OCI-LY1 (cell line): ENCODE measurements around the gene ANO2.

Experiments
- CTCF ChIP-seq: fragments of 200-600 bp; sonication (generic), shearing (Covaris generic); IDR thresholded peaks from 2 replicates; pipeline ENCODE4 v1.5.1; 2017; ENCODE audit warnings: mild to moderate bottlenecking, antibody characterized with exemption, low read length, moderate library complexity, mixed read lengths
- EZH2 ChIP-seq: fragments of 200-600 bp; sonication (generic), shearing (Covaris generic); IDR thresholded peaks from 2 replicates; pipeline ENCODE4 v1.8.0; 2017; ENCODE audit warnings: borderline replicate concordance, mixed run types, mild to moderate bottlenecking, antibody characterized with exemption, low read length, moderate library complexity, mixed read lengths

- no peak for TF ChIP-seq EZH2
- TF ChIP-seq CTCF, result no peak
Observed at GRCh38 chr12:5817246-5817645, 127.8 kb downstream of the ANO2 start.
